Measurements from ENCODE around the gene SLC48A1. TPM values are rescaled to one million over a fixed set of nuclear protein-coding genes. Genes with fewer than 3 reads are reported as not detected.

SLC48A1 gene
- total RNA-seq, 1 experiment from 2014 or later = 34.4 TPM

- in situ Hi-C loops (cut with HindIII; ENCODE audit: low sequenced_read_pairs) = no loop called here
- peak; percentile 29 for DNase-seq (ENCODE audit: low spot score)
Measured at GRCh38 chr12:47742253-47742825, 30.7 kb upstream of the SLC48A1 start.

GRCh38 chr12:47743311-47743860, 29.7 kb upstream of the SLC48A1 start:
- in situ Hi-C loops (cut with HindIII; ENCODE audit: low sequenced_read_pairs) = no loop called here
- no peak for DNase-seq (ENCODE audit: low spot score)

GRCh38 chr12:47744005-47744651, 28.9 kb upstream of the SLC48A1 start:
- peak; percentile 53 for DNase-seq (ENCODE audit: low spot score)
- in situ Hi-C loops (cut with HindIII; ENCODE audit: low sequenced_read_pairs) = no loop called here

GRCh38 chr12:47744778-47745436, 28.1 kb upstream of the SLC48A1 start:
- no peak for DNase-seq (ENCODE audit: low spot score)
- in situ Hi-C loops (cut with HindIII; ENCODE audit: low sequenced_read_pairs) = no loop called here

- no peak for DNase-seq (ENCODE audit: low spot score)
- in situ Hi-C loops (cut with HindIII; ENCODE audit: low sequenced_read_pairs) = no loop called here
Measured at GRCh38 chr12:47745485-47746041, 27.5 kb upstream of the SLC48A1 start.

GRCh38 chr12:47746073-47746472, 27.0 kb upstream of the SLC48A1 start:
- in situ Hi-C loops (cut with HindIII; ENCODE audit: low sequenced_read_pairs) = no loop called here

GRCh38 chr12:47746523-47746922, 26.5 kb upstream of the SLC48A1 start:
- DNase-seq (ENCODE audit: low spot score) = no peak
- in situ Hi-C loops (cut with HindIII; ENCODE audit: low sequenced_read_pairs) = no loop called here

More at GRCh38 chr12:47746073-47746472, 27.0 kb upstream of the SLC48A1 start:
- no peak for DNase-seq (ENCODE audit: low spot score)

- in situ Hi-C loops (cut with HindIII; ENCODE audit: low sequenced_read_pairs) = no loop called here
Measured at GRCh38 chr12:47747126-47747525, 25.9 kb upstream of the SLC48A1 start.

GRCh38 chr12:47747596-47748506, 25.2 kb upstream of the SLC48A1 start:
- in situ Hi-C loops (cut with HindIII; ENCODE audit: low sequenced_read_pairs) = no loop called here
- DNase-seq (ENCODE audit: low spot score) = no peak

More at GRCh38 chr12:47747126-47747525, 25.9 kb upstream of the SLC48A1 start:
- no peak for DNase-seq (ENCODE audit: low spot score)

GRCh38 chr12:47748507-47748828, 24.6 kb upstream of the SLC48A1 start:
- DNase-seq (ENCODE audit: low spot score) = no peak
- in situ Hi-C loops (cut with HindIII; ENCODE audit: low sequenced_read_pairs) = no loop called here

- DNase-seq (ENCODE audit: low spot score) = no peak
- in situ Hi-C loops (cut with HindIII; ENCODE audit: low sequenced_read_pairs) = no loop called here
Measured at GRCh38 chr12:47748899-47749298, 24.1 kb upstream of the SLC48A1 start.

GRCh38 chr12:47750229-47750798, 22.7 kb upstream of the SLC48A1 start:
- DNase-seq (ENCODE audit: low spot score) = no peak
- in situ Hi-C loops (cut with HindIII; ENCODE audit: low sequenced_read_pairs) = no loop called here

- DNase-seq (ENCODE audit: low spot score) = no peak
- in situ Hi-C loops (cut with HindIII; ENCODE audit: low sequenced_read_pairs) = no loop called here
Measured at GRCh38 chr12:47750916-47751470, 22.0 kb upstream of the SLC48A1 start.

GRCh38 chr12:47751561-47751960, 21.5 kb upstream of the SLC48A1 start:
- in situ Hi-C loops (cut with HindIII; ENCODE audit: low sequenced_read_pairs) = no loop called here
- no peak for DNase-seq (ENCODE audit: low spot score)

GRCh38 chr12:47752121-47752520, 20.9 kb upstream of the SLC48A1 start:
- no peak for DNase-seq (ENCODE audit: low spot score)
- in situ Hi-C loops (cut with HindIII; ENCODE audit: low sequenced_read_pairs) = no loop called here

GRCh38 chr12:47752552-47752951, 20.5 kb upstream of the SLC48A1 start:
- no peak for DNase-seq (ENCODE audit: low spot score)
- in situ Hi-C loops (cut with HindIII; ENCODE audit: low sequenced_read_pairs) = no loop called here

GRCh38 chr12:47753021-47754001, 19.7 kb upstream of the SLC48A1 start:
- in situ Hi-C loops (cut with HindIII; ENCODE audit: low sequenced_read_pairs) = no loop called here

More at GRCh38 chr12:47753021-47754001, 19.7 kb upstream of the SLC48A1 start:
- no peak for DNase-seq (ENCODE audit: low spot score)
